K562 (cell line): ENCODE data around the gene PRMT5. TPM values are rescaled to one million over a fixed set of nuclear protein-coding genes. Genes with fewer than 3 reads are reported as not detected.

ENCODE experiments used
- CSDE1 ChIP-seq, 2 experiments: fragments of 450-650 bp; IDR thresholded peaks; 2 replicates each; pipeline ENCODE4 v1.6.1; 2016; ENCODE audit warnings: mild to moderate bottlenecking in 1 of 2
- HNRNPLL ChIP-seq: fragments of 200-400 bp; formaldehyde crosslinking; IDR thresholded peaks from 2 replicates; pipeline ENCODE4 v1.6.1; 2017; ENCODE audit warnings: low read length, low read depth, mild to moderate bottlenecking; ENCODE audit not compliant: poor library complexity, severe bottlenecking
- IFI16 ChIP-seq: fragments of 250-450 bp; sonication (Bioruptor Pico); IDR thresholded peaks from 2 replicates; pipeline ENCODE4 v2.1.2; 2022; ENCODE audit warnings: mild to moderate bottlenecking, inconsistent platforms
- KLF10 ChIP-seq: fragments of 250-450 bp; sonication (Bioruptor Pico); IDR thresholded peaks from 2 replicates; pipeline ENCODE4 v1.6.1; 2021; ENCODE audit warnings: matching md5 sums
- LCOR ChIP-seq: sonication (generic); formaldehyde crosslinking; IDR thresholded peaks from 2 replicates; pipeline ENCODE4 v1.8.0; 2022; ENCODE audit warnings: mild to moderate bottlenecking, missing genetic modification reagents
- MAZ ChIP-seq, 2 experiments: fragments of 450-650 bp in 1 of 2; sonication (generic) in 1 of 2; formaldehyde crosslinking; IDR thresholded peaks in 1 of 2; conservative IDR thresholded peaks in 1 of 2; 2 replicates each; pipeline versions ENCODE4 v1.4.0 to v1.5.0; 2020; ENCODE audit warnings: mild to moderate bottlenecking in 1 of 2, missing genetic modification reagents in 1 of 2
- MCM7 ChIP-seq, 2 experiments: fragments of 450-650 bp; IDR thresholded peaks; 2 replicates each; pipeline ENCODE4 v1.6.1; 2016 to 2018
- NR3C1 ChIP-seq: sonication (generic); formaldehyde crosslinking; IDR thresholded peaks from 2 replicates; pipeline ENCODE4 v1.8.1; 2022; ENCODE audit warnings: missing genetic modification reagents
- OTX1 ChIP-seq: fragments of 450-650 bp; formaldehyde crosslinking; IDR thresholded peaks from 2 replicates; pipeline ENCODE4 v1.4.0; 2022; ENCODE audit warnings: mild to moderate bottlenecking
- POLR3G ChIP-seq: IDR thresholded peaks from 2 replicates; pipeline ENCODE4 v1.6.1; 2011; ENCODE audit not compliant: insufficient read length, insufficient replicate concordance; ENCODE audit errors: extremely low read depth
- SLC30A9 ChIP-seq: fragments of 250-450 bp; sonication (Bioruptor Pico); IDR thresholded peaks from 2 replicates; pipeline ENCODE4 v1.8.0; 2022; ENCODE audit warnings: mild to moderate bottlenecking, moderate library complexity
- SRSF7 ChIP-seq: fragments of 200-400 bp; formaldehyde crosslinking; optimal IDR thresholded peaks from 2 replicates; pipeline ENCODE3; 2017; ENCODE audit warnings: mild to moderate bottlenecking, low read depth, low read length
- TCF7 ChIP-seq: sonication (generic); IDR thresholded peaks from 2 replicates; pipeline ENCODE4 v1.6.1; 2016; ENCODE audit warnings: antibody characterized with exemption, borderline replicate concordance
- TOE1 ChIP-seq, 2 experiments: fragments of 450-650 bp in 1 of 2; sonication (generic) in 1 of 2; formaldehyde crosslinking in 1 of 2; IDR thresholded peaks; 2 replicates each; pipeline versions ENCODE4 v1.7.1 to v1.8.0; 2016 to 2022; ENCODE audit warnings: borderline replicate concordance in 2 of 2, mild to moderate bottlenecking in 2 of 2, antibody characterized with exemption in 1 of 2, inconsistent platforms in 1 of 2, low read depth in 1 of 2, missing genetic modification reagents in 1 of 2, moderate library complexity in 1 of 2
- ZC3H11A ChIP-seq: IDR thresholded peaks from 2 replicates; pipeline ENCODE4 v1.6.1; 2012; ENCODE audit warnings: low read depth, low read length, improper control_type of control experiment
- ZNF124 ChIP-seq: sonication (generic); formaldehyde crosslinking; IDR thresholded peaks from 2 replicates; pipeline ENCODE4 v1.8.1; 2022; ENCODE audit warnings: missing genetic modification reagents
- ZNF717 ChIP-seq: fragments of 250-450 bp; sonication (Bioruptor Pico); IDR thresholded peaks from 2 replicates; pipeline ENCODE4 v1.5.0; 2021
- ZNF785 ChIP-seq: fragments of 250-450 bp; sonication (Bioruptor Pico); IDR thresholded peaks from 2 replicates; pipeline ENCODE4 v1.4.0; 2020; ENCODE audit warnings: mild to moderate bottlenecking
- polyA plus RNA-seq, 8 experiments: library from polyadenylated mRNA; depleted of rRNA in 4 of 8; stranded (reverse) in 5 of 8; unstranded in 3 of 8; fragments of >200 nt; fragmentation: Nextera tagmentation in 2 of 8; fragmentation: Illumina TruSeq in 1 of 8; extraction: Ambion mirVana in 2 of 8; extraction: Trizol in 1 of 8; gene quantifications; 2 replicates each; pipeline versions ENCODE4 v1.2.1 to v1.2.3, GENCODE V29; 2011 to 2014; ENCODE audit warnings: inconsistent platforms in 1 of 8, missing spikeins in 1 of 8
- total RNA-seq, 7 experiments: library from RNA; depleted of rRNA in 6 of 7; stranded (reverse); fragments of >200 nt in 6 of 7; fragmentation: Illumina TruSeq in 2 of 7; extraction: Trizol in 2 of 7; gene quantifications; 2 replicates each; pipeline versions ENCODE4 v1.2.1 to v1.2.3, GENCODE V29; 2011 to 2021; ENCODE audit warnings: low replicate concordance in 1 of 7
- TF ChIP-seq, protein P1 (sequence below): sonication (generic); formaldehyde crosslinking; IDR thresholded peaks from 2 replicates; pipeline ENCODE4 v1.8.0; 2022; ENCODE audit warnings: mild to moderate bottlenecking, missing genetic modification reagents
- TF ChIP-seq, protein P2 (sequence below): fragments of 450-650 bp; IDR thresholded peaks from 2 replicates; pipeline ENCODE4 v1.6.1; 2018; ENCODE audit not compliant: partially characterized antibody
- TF ChIP-seq, protein P3 (sequence below): fragments of 250-450 bp; sonication (Bioruptor Pico); IDR thresholded peaks from 2 replicates; pipeline ENCODE4 v1.4.0; 2020; ENCODE audit warnings: mild to moderate bottlenecking, moderate library complexity, borderline replicate concordance

Gene PRMT5
- total and polyA plus RNA-seq, 9 of the 15 experiments (the other 6 are each of a cell fraction or from before 2014, with no cell fraction given): 114 to 552 (median 222) TPM

DNA sequence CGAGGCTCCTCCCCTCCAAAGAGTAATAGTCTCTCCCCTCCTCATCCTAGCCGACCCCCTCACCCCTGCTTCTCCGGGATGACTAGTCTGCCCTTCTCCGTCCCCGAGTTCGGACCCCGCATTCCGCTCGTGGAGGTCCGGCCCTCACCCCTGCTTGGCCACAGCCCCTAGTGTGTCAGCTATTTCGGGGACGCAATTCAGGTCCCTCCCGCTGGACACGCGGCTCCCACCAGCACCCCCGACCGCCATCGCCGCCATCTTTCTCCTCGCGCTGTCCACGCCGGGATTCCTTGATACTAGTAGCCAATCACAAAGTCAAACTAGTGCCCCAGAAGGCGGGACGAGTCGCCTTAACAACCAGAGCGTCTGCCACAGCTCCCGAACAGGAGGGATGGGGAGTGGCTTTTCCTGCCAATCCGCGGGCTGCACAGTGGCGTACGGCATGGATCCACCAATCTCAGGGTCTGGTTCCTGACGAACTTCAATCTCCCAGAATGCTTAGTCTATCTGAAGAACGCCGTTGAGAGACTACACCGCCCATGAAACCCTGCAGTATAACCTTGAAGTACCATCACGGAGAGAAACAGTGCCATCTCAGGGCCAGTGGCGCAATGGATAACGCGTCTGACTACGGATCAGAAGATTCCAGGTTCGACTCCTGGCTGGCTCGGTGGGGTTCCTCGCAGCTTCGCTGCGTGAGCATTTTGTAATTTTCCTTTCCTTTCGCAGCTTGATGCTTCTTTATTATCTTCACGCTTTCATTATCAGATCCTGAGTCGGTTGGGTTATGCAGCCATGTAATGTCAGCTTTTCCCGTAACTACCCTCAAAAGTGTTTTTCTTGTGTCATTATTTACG is at the start of gene PRMT5 (continued):
- TF ChIP-seq, protein P1, sequence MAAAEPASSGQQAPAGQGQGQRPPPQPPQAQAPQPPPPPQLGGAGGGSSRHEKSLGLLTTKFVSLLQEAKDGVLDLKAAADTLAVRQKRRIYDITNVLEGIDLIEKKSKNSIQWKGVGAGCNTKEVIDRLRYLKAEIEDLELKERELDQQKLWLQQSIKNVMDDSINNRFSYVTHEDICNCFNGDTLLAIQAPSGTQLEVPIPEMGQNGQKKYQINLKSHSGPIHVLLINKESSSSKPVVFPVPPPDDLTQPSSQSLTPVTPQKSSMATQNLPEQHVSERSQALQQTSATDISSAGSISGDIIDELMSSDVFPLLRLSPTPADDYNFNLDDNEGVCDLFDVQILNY (CRISPR knock-in tag): no peak
- no peak for TF ChIP-seq ZC3H11A
- TF ChIP-seq, protein P2, sequence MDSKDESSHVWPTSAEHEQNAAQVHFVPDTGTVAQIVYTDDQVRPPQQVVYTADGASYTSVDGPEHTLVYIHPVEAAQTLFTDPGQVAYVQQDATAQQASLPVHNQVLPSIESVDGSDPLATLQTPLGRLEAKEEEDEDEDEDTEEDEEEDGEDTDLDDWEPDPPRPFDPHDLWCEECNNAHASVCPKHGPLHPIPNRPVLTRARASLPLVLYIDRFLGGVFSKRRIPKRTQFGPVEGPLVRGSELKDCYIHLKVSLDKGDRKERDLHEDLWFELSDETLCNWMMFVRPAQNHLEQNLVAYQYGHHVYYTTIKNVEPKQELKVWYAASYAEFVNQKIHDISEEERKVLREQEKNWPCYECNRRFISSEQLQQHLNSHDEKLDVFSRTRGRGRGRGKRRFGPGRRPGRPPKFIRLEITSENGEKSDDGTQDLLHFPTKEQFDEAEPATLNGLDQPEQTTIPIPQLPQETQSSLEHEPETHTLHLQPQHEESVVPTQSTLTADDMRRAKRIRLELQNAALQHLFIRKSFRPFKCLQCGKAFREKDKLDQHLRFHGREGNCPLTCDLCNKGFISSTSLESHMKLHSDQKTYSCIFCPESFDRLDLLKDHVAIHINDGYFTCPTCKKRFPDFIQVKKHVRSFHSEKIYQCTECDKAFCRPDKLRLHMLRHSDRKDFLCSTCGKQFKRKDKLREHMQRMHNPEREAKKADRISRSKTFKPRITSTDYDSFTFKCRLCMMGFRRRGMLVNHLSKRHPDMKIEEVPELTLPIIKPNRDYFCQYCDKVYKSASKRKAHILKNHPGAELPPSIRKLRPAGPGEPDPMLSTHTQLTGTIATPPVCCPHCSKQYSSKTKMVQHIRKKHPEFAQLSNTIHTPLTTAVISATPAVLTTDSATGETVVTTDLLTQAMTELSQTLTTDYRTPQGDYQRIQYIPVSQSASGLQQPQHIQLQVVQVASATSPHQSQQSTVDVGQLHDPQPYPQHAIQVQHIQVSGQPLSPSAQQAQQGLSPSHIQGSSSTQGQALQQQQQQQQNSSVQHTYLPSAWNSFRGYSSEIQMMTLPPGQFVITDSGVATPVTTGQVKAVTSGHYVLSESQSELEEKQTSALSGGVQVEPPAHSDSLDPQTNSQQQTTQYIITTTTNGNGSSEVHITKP: peak; percentile 0
- peak; percentile 36 for TF ChIP-seq HNRNPLL
- TF ChIP-seq MAZ (CRISPR knock-in tag; conservative IDR thresholded peaks at IDR 0.05 in 1 of 2, IDR thresholded peaks at IDR 0.05 in 1 of 2): peak in 1 of 2 experiments; percentile 45; a peak in 2 of 4 replicates
- TF ChIP-seq TOE1 (IDR thresholded peaks at IDR 0.05; ENCODE audit: borderline replicate concordance): no peak; the same call in 1 of the 2 replicates
- no peak for TF ChIP-seq TOE1 (CRISPR knock-in tag; IDR thresholded peaks at IDR 0.05; ENCODE audit: borderline replicate concordance, low read depth)
- peak in 1 of 2 experiments; percentile 85; a peak in 2 of 4 replicates for TF ChIP-seq CSDE1 (IDR thresholded peaks at IDR 0.05)
- no peak for TF ChIP-seq ZNF785 (CRISPR knock-in tag)
- no peak for TF ChIP-seq NR3C1
- no peak for TF ChIP-seq ZNF124
- no peak for TF ChIP-seq IFI16
- 0 out of 2 replicates have a peak, but pooled peaks have one; percentile 18 for TF ChIP-seq TCF7
- TF ChIP-seq SLC30A9 (CRISPR knock-in tag): no peak
- peak; percentile 59 for TF ChIP-seq POLR3G
- no peak for TF ChIP-seq KLF10 (CRISPR knock-in tag)
- no peak for TF ChIP-seq ZNF717 (CRISPR knock-in tag)
- TF ChIP-seq, protein P3, sequence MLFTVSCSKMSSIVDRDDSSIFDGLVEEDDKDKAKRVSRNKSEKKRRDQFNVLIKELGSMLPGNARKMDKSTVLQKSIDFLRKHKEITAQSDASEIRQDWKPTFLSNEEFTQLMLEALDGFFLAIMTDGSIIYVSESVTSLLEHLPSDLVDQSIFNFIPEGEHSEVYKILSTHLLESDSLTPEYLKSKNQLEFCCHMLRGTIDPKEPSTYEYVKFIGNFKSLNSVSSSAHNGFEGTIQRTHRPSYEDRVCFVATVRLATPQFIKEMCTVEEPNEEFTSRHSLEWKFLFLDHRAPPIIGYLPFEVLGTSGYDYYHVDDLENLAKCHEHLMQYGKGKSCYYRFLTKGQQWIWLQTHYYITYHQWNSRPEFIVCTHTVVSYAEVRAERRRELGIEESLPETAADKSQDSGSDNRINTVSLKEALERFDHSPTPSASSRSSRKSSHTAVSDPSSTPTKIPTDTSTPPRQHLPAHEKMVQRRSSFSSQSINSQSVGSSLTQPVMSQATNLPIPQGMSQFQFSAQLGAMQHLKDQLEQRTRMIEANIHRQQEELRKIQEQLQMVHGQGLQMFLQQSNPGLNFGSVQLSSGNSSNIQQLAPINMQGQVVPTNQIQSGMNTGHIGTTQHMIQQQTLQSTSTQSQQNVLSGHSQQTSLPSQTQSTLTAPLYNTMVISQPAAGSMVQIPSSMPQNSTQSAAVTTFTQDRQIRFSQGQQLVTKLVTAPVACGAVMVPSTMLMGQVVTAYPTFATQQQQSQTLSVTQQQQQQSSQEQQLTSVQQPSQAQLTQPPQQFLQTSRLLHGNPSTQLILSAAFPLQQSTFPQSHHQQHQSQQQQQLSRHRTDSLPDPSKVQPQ (CRISPR knock-in tag): no peak
- TF ChIP-seq LCOR (CRISPR knock-in tag): peak; percentile 76
- TF ChIP-seq OTX1 (CRISPR knock-in tag): peak; percentile 89
- no peak for TF ChIP-seq SRSF7
- TF ChIP-seq MCM7 (IDR thresholded peaks at IDR 0.05): no peak
